GM12878 (cell line): ENCODE data around the gene PAPSS2. TPM values are rescaled to one million over a fixed set of nuclear protein-coding genes. Genes with fewer than 3 reads are reported as not detected.

Experiments used
- ATAC-seq: fragments of 200-7000 bp; cut with Tn5 transposase; 3 replicates; pipeline ENCODE4 v1.9.1; 2020; ENCODE audit warnings: mild to moderate bottlenecking, moderate library complexity
- BruUV-seq: library from RNA; stranded (reverse); fragments of 400-500 nt; replicated peaks from 2 replicates; lab custom pipeline; 2021; lab: Mats Ljungman, UMichigan
- CTCF ChIA-PET: fragments of 300-600 bp; sonication (Branson Sonifier 250); formaldehyde crosslinking; extraction: SDS; loops from one replicate; lab custom pipeline; 2021; ENCODE audit warnings: inconsistent platforms; lab: Yijun Ruan, JAX
- POLR2A ChIA-PET: fragments of 350-600 bp; formaldehyde crosslinking; extraction: SDS; loops from one replicate; lab custom pipeline; 2021; ENCODE audit warnings: inconsistent platforms; lab: Charles Lee
- RAD21 ChIA-PET: fragments of 300-600 bp; sonication (Branson Sonifier 250); formaldehyde crosslinking; loops from one replicate; lab custom pipeline; 2023; ENCODE audit warnings: antibody characterized with exemption; ENCODE audit not compliant: unreplicated experiment; lab: Charles Lee
- SMC1A ChIA-PET: fragments of 300-600 bp; sonication (Branson Sonifier 250); formaldehyde crosslinking; loops from one replicate; lab custom pipeline; 2023; ENCODE audit not compliant: unreplicated experiment, uncharacterized antibody; lab: Charles Lee
- DNase-seq: peaks from one replicate; pipeline ENCODE4 v3.0.0-alpha.2; 2011; ENCODE audit warnings: low read depth, low spot score
- FAIRE-seq: peaks from 3 replicates; lab custom pipeline; 2011; peaks lifted over from hg19 to GRCh38; lab: Jason Lieb, UNC
- H2AFZ ChIP-seq: 2 replicates; pipeline ENCODE4 v1.6.0; 2011; ENCODE audit warnings: low read depth, low read length, control low read depth; ENCODE audit not compliant: control insufficient read depth
- H3K27ac ChIP-seq: 2 replicates; pipeline ENCODE4 v1.5.1; 2011; ENCODE audit warnings: control low read depth; ENCODE audit not compliant: control insufficient read depth, insufficient read depth
- H3K27me3 ChIP-seq, 2 experiments: replicated peaks in 1 of 2; 2 replicates each; pipeline versions ENCODE4 v1.6.0 to v1.6.1; 2011; ENCODE audit warnings: low read length in 1 of 2; ENCODE audit not compliant: control insufficient read depth in 2 of 2, insufficient read depth in 2 of 2
- H3K36me3 ChIP-seq, 2 experiments: 2 replicates each; pipeline ENCODE4 v1.5.1; 2011; ENCODE audit warnings: low read length in 1 of 2; ENCODE audit not compliant: control insufficient read depth in 2 of 2, insufficient read depth in 2 of 2
- H3K4me1 ChIP-seq: 2 replicates; pipeline ENCODE4 v1.6.1; 2011; ENCODE audit warnings: mild to moderate bottlenecking, low read length, moderate library complexity, mixed read lengths; ENCODE audit not compliant: control insufficient read depth, insufficient read depth
- H3K4me2 ChIP-seq: 2 replicates; pipeline ENCODE4 v1.6.0; 2011; ENCODE audit warnings: control low read depth; ENCODE audit not compliant: control insufficient read depth, insufficient read depth
- H3K4me3 ChIP-seq: fragments of 200-600 bp; sonication (generic); 2 replicates; pipeline ENCODE4 v1.5.1; 2016
- H3K79me2 ChIP-seq: 2 replicates; pipeline ENCODE4 v1.6.0; 2011; ENCODE audit warnings: low read length; ENCODE audit not compliant: control insufficient read depth, insufficient read depth
- H3K9ac ChIP-seq: 2 replicates; pipeline ENCODE4 v1.8.0; 2011; ENCODE audit warnings: low read length, control low read depth, mixed read lengths; ENCODE audit not compliant: control insufficient read depth, insufficient read depth
- H3K9me3 ChIP-seq: replicated peaks from 3 replicates; pipeline ENCODE4 v1.5.1; 2011; ENCODE audit warnings: mild to moderate bottlenecking, low read length; ENCODE audit not compliant: control insufficient read depth, insufficient read depth
- H4K20me1 ChIP-seq: 2 replicates; pipeline ENCODE4 v1.6.0; 2011; ENCODE audit not compliant: control insufficient read depth, insufficient read depth
- CBFB ChIP-seq: IDR thresholded peaks from 2 replicates; pipeline ENCODE4 v1.6.1; 2016; ENCODE audit warnings: antibody characterized with exemption, low read depth
- EP300 ChIP-seq, 2 experiments: fragments of 150-350 bp in 1 of 2; IDR thresholded peaks; 2 replicates each; pipeline ENCODE4 v1.6.1; 2011 to 2012; ENCODE audit warnings: low read depth in 2 of 2, low read length in 2 of 2, borderline replicate concordance in 1 of 2, improper control_type of control experiment in 1 of 2, inconsistent platforms in 1 of 2; ENCODE audit not compliant: control insufficient read depth in 1 of 2
- ETV6 ChIP-seq, 2 experiments: fragments of 450-650 bp in 1 of 2; IDR thresholded peaks in 1 of 2; conservative IDR thresholded peaks in 1 of 2; 2 replicates each; pipeline ENCODE4 v1.6.1; 2014; ENCODE audit warnings: antibody characterized with exemption in 1 of 2, borderline replicate concordance in 1 of 2, low read depth in 1 of 2, mild to moderate bottlenecking in 1 of 2, moderate library complexity in 1 of 2
- HDAC2 ChIP-seq: fragments of 200-600 bp; sonication (generic); IDR thresholded peaks from 2 replicates; pipeline ENCODE4 v1.6.1; 2017
- KAT2A ChIP-seq: conservative IDR thresholded peaks from 2 replicates; pipeline ENCODE4 v1.6.1; 2011; ENCODE audit warnings: low read depth, low read length; ENCODE audit not compliant: control insufficient read depth
- MEF2B ChIP-seq: fragments of 450-650 bp; IDR thresholded peaks from 2 replicates; pipeline ENCODE4 v1.6.1; 2018; ENCODE audit warnings: mild to moderate bottlenecking, moderate library complexity; ENCODE audit not compliant: partially characterized antibody, poor library complexity, severe bottlenecking
- MXI1 ChIP-seq: fragments of 150-350 bp; IDR thresholded peaks from 2 replicates; pipeline ENCODE4 v1.6.1; 2011; ENCODE audit warnings: low read depth, mild to moderate bottlenecking, inconsistent platforms, low read length, improper control_type of control experiment
- MYB ChIP-seq: fragments of 150-350 bp; IDR thresholded peaks from 2 replicates; pipeline ENCODE4 v1.6.1; 2014; ENCODE audit warnings: mild to moderate bottlenecking, low read depth, low read length, borderline replicate concordance
- NR2F1 ChIP-seq: fragments of 450-650 bp; conservative IDR thresholded peaks from 2 replicates; pipeline ENCODE4 v1.6.1; 2017; ENCODE audit warnings: mild to moderate bottlenecking
- YBX1 ChIP-seq: fragments of 450-650 bp; IDR thresholded peaks from 2 replicates; pipeline ENCODE4 v1.6.1; 2016; ENCODE audit warnings: antibody characterized with exemption
- ZBTB33 ChIP-seq: fragments of 450-650 bp; IDR thresholded peaks from 2 replicates; pipeline ENCODE4 v1.6.1; 2017; ENCODE audit warnings: mild to moderate bottlenecking
- WGBS: methylation state at CpG from one replicate; pipeline ENCODE4 v1.1.6; 2016; ENCODE audit warnings: low lambda C conversion rate; ENCODE audit not compliant: insufficient replicate concordance, insufficient coverage; ENCODE audit errors: missing lambda C conversion rate; 5-methylcytosine and 5-hydroxymethylcytosine counted together
- in situ Hi-C: fragments of 300-500 bp; cut with MboI; formaldehyde crosslinking; loops from 9 replicates; pipeline ENCODE4 v1.14.3; 2018; ENCODE audit warnings: mixed read lengths
- intact Hi-C: fragments of 100-400 bp; cut with micrococcal nuclease; formaldehyde crosslinking; loops from one replicate; pipeline ENCODE4 v1.14.2; 2022; ENCODE audit not compliant: unreplicated experiment
- polyA plus RNA-seq, 11 experiments: library from polyadenylated mRNA; depleted of rRNA in 4 of 11; unstranded in 6 of 11; stranded (reverse) in 5 of 11; fragments of >200 nt; fragmentation: Nextera tagmentation in 4 of 11; fragmentation: Illumina TruSeq in 1 of 11; extraction: Ambion mirVana in 4 of 11; extraction: Trizol in 1 of 11; gene quantifications; 1 replicate in 1 of 11; 2 replicates in 10 of 11; pipeline versions ENCODE4 v1.2.1 to v1.2.3, GENCODE V29; 2011 to 2016; ENCODE audit warnings: inconsistent platforms in 2 of 11, missing spikeins in 2 of 11, low read depth in 1 of 11
- total RNA-seq, 4 experiments: library from RNA; depleted of rRNA in 3 of 4; stranded (reverse); fragments of >200 nt in 3 of 4; fragmentation: Illumina TruSeq in 1 of 4; extraction: Trizol in 1 of 4; gene quantifications; 2 replicates each; pipeline versions ENCODE4 v1.2.1 to v1.2.3, GENCODE V29; 2013 to 2021

The PAPSS2 gene
- total and polyA plus RNA-seq, 10 of the 15 experiments (the other 5 are each of a cell fraction or from before 2014, with no cell fraction given), result 0.15 to 2.1 (median 0.37) TPM

GRCh38 chr10:87615856-87616255 is 43.8 kb upstream of the PAPSS2 start (continued):
- TF ChIP-seq KAT2A, result no peak
- no peak for TF ChIP-seq MEF2B
- no peak for TF ChIP-seq ETV6 (conservative IDR thresholded peaks at IDR 0.05 in 1 of 2, IDR thresholded peaks at IDR 0.05 in 1 of 2; ENCODE audit: borderline replicate concordance in 1 of 2, low read depth in 1 of 2)
- TF ChIP-seq ZBTB33, result no peak
- TF ChIP-seq CBFB, result no peak
- TF ChIP-seq, all 136 proteins: peak for 0

GRCh38 chr10:87617503-87617902 is 42.2 kb upstream of the PAPSS2 start:
- Histone ChIP-seq H3K27ac (no peak overlapping the region), H3K9me3 (no peaks in the 10 kb centered on the region), H3K9ac (no peak overlapping the region), H3K36me3 (no peaks in the 10 kb centered on the region), H3K27me3 (no peaks in the 10 kb centered on the region; a peak in 2 of 4 replicates), H3K79me2 (no peaks in the 10 kb centered on the region), H4K20me1 (no peaks in the 10 kb centered on the region; the same call in 1 of the 2 replicates), H3K4me3 (no peak overlapping the region), H3K4me1 (no peaks in the 10 kb centered on the region), H3K4me2 (no peak overlapping the region), H2AFZ (no peak overlapping the region)
- ChIA-PET RAD21 (no interaction called here), SMC1A (no interaction called here), POLR2A (no interaction called here), CTCF (no interaction called here)
- intact Hi-C loops (no loop called here), in situ Hi-C loops (no loop called here)
- TF ChIP-seq NR2F1 (no peak), YBX1 (no peak), MXI1 (no peak), HDAC2 (no peak), EP300 (IDR thresholded peaks at IDR 0.05; ENCODE audit: borderline replicate concordance in 1 of 2, control insufficient read depth in 1 of 2, low read depth in 2 of 2, low read length in 2 of 2) (no peak), CBFB (no peak), MYB (no peak)
- BruUV-seq, result no TSS peak
- DNase-seq, result no peak
- 33% methylated on average over 1 of the region's 1 CpG for WGBS
- no peak for ATAC-seq
- no peak for FAIRE-seq
